Measurements from ENCODE around the gene KIT.
"Not testable (repeated sequence)": the region's sequence is repeated elsewhere in the genome, so short reads cannot be mapped to it uniquely, and the experiment has no call there.

Gene KIT

GRCh38 chr4:54657551-54658251, at the start of gene KIT:
Gene KIT (plus strand): TSS chr4:54657957. CDS start chr4:54658015, 58 bp downstream.
- DNase-seq (ENCODE audit: low read depth in 2 of 2, low spot score in 1 of 2) = no peak

- no peak for DNase-seq (ENCODE audit: low read depth in 2 of 2, low spot score in 1 of 2)
Measured at GRCh38 chr4:54609310-54609709, 48.4 kb upstream of the KIT start.

- no peak for DNase-seq (ENCODE audit: low read depth in 2 of 2, low spot score in 1 of 2)
Measured at GRCh38 chr4:54614149-54614548, 43.6 kb upstream of the KIT start.

- DNase-seq (ENCODE audit: low read depth in 2 of 2, low spot score in 1 of 2) = no peak
Measured at GRCh38 chr4:54620773-54621172, 37.0 kb upstream of the KIT start.

GRCh38 chr4:54625391-54625790, 32.4 kb upstream of the KIT start:
- no peak for DNase-seq (ENCODE audit: low read depth in 2 of 2, low spot score in 1 of 2)

- DNase-seq (ENCODE audit: low read depth in 2 of 2, low spot score in 1 of 2) = no peak
Measured at GRCh38 chr4:54626113-54626512, 31.6 kb upstream of the KIT start.

GRCh38 chr4:54632537-54632936, 25.2 kb upstream of the KIT start:
- no peak for DNase-seq (ENCODE audit: low read depth in 2 of 2, low spot score in 1 of 2)

- DNase-seq (ENCODE audit: low read depth in 2 of 2, low spot score in 1 of 2) = not testable (repeated sequence)
Measured at GRCh38 chr4:54633102-54633740, 24.5 kb upstream of the KIT start.

- no peak for DNase-seq (ENCODE audit: low read depth in 2 of 2, low spot score in 1 of 2)
Measured at GRCh38 chr4:54635318-54635717, 22.4 kb upstream of the KIT start.

- DNase-seq (ENCODE audit: low read depth in 2 of 2, low spot score in 1 of 2) = no peak
Measured at GRCh38 chr4:54637325-54637724, 20.4 kb upstream of the KIT start.

GRCh38 chr4:54641101-54641500, 16.7 kb upstream of the KIT start:
- not testable (repeated sequence) for DNase-seq (ENCODE audit: low read depth in 2 of 2, low spot score in 1 of 2)

- DNase-seq (ENCODE audit: low read depth in 2 of 2, low spot score in 1 of 2) = no peak
Measured at GRCh38 chr4:54643172-54643571, 14.6 kb upstream of the KIT start.

- DNase-seq (ENCODE audit: low read depth in 2 of 2, low spot score in 1 of 2) = no peak
Measured at GRCh38 chr4:54643958-54644751, 13.6 kb upstream of the KIT start.

- no peak for DNase-seq (ENCODE audit: low read depth in 2 of 2, low spot score in 1 of 2)
Measured at GRCh38 chr4:54645830-54646229, 11.9 kb upstream of the KIT start.

- DNase-seq (ENCODE audit: low read depth in 2 of 2, low spot score in 1 of 2) = no peak
Measured at GRCh38 chr4:54647070-54647469, 10.7 kb upstream of the KIT start.

GRCh38 chr4:54651050-54651449, 6.7 kb upstream of the KIT start:
- no peak for DNase-seq (ENCODE audit: low read depth in 2 of 2, low spot score in 1 of 2)

- DNase-seq (ENCODE audit: low read depth in 2 of 2, low spot score in 1 of 2) = no peak
Measured at GRCh38 chr4:54654753-54655152, 3.0 kb upstream of the KIT start.

GRCh38 chr4:54657185-54657550, 589 bp upstream of the KIT start:
- DNase-seq (ENCODE audit: low read depth in 2 of 2, low spot score in 1 of 2) = no peak

GRCh38 chr4:54658252-54659093, 716 bp downstream of the KIT start:
- no peak for DNase-seq (ENCODE audit: low read depth in 2 of 2, low spot score in 1 of 2)

GRCh38 chr4:54659313-54659712, 1.6 kb downstream of the KIT start:
- DNase-seq (ENCODE audit: low read depth in 2 of 2, low spot score in 1 of 2) = no peak

Data from stimulated activated CD8-positive, alpha-beta memory T cell treated with anti-CD3 and anti-CD28 coated beads, Interleukin-4, amount 100 ng/mL, for 1 hour (primary cell).